Measurements from ENCODE around the gene U2AF1L4.
"Not testable (repeated sequence)": the region's sequence is repeated elsewhere in the genome, so short reads cannot be mapped to it uniquely, and the experiment has no call there.

U2AF1L4 gene

GRCh38 chr19:35780717-35781116 is 35.5 kb upstream of the U2AF1L4 start:
- DNase-seq = no peak

- DNase-seq = no peak
Measured at GRCh38 chr19:35780058-35780457, 34.8 kb upstream of the U2AF1L4 start.

- DNase-seq = no peak
Measured at GRCh38 chr19:35779033-35779432, 33.8 kb upstream of the U2AF1L4 start.

GRCh38 chr19:35777961-35778360 is 32.7 kb upstream of the U2AF1L4 start:
- no peak for DNase-seq

GRCh38 chr19:35777086-35777841 is 32.0 kb upstream of the U2AF1L4 start:
- DNase-seq = no peak

GRCh38 chr19:35776102-35776788 is 31.0 kb upstream of the U2AF1L4 start:
- DNase-seq = no peak

GRCh38 chr19:35775298-35776101 is 30.3 kb upstream of the U2AF1L4 start, which contains the start of gene ARHGAP33:
ARHGAP33 (plus strand) TSS chr19:35775564; CDS start chr19:35775659, 95 bp downstream.
- DNase-seq = peak; percentile 99 to 100 (median 100)

- no peak for DNase-seq
Measured at GRCh38 chr19:35775046-35775297, 29.8 kb upstream of the U2AF1L4 start.

- no peak for DNase-seq
Measured at GRCh38 chr19:35774274-35775045, 29.2 kb upstream of the U2AF1L4 start.

- DNase-seq = no peak
Measured at GRCh38 chr19:35773020-35773806, 28.0 kb upstream of the U2AF1L4 start.

- not testable (repeated sequence) for DNase-seq
Measured at GRCh38 chr19:35772362-35772761, 27.1 kb upstream of the U2AF1L4 start.

GRCh38 chr19:35768082-35768421 is 22.8 kb upstream of the U2AF1L4 start:
- no peak for DNase-seq

GRCh38 chr19:35767288-35768081 is 22.3 kb upstream of the U2AF1L4 start:
- DNase-seq = no peak

- no peak for DNase-seq
Measured at GRCh38 chr19:35766571-35767104, 21.4 kb upstream of the U2AF1L4 start.

- no peak for DNase-seq
Measured at GRCh38 chr19:35764432-35765315, 19.5 kb upstream of the U2AF1L4 start.

- DNase-seq = no peak
Measured at GRCh38 chr19:35760711-35761349, 15.6 kb upstream of the U2AF1L4 start.

- DNase-seq = no peak
Measured at GRCh38 chr19:35759697-35760096, 14.5 kb upstream of the U2AF1L4 start.

GRCh38 chr19:35757749-35758608 is 12.8 kb upstream of the U2AF1L4 start, which contains the start of gene PROSER3:
PROSER3 (plus strand) TSS chr19:35758176; CDS start chr19:35758216, 40 bp downstream.
- DNase-seq = peak; percentile 98 to 100 (median 99)

Data from suppressor macrophage (primary cell).